Endothelial cell of umbilical vein (primary cell): ENCODE results near the gene ELOVL5. TPM values are rescaled to one million over a fixed set of nuclear protein-coding genes. Genes with fewer than 3 reads are reported as not detected.

Experiments used
- BruUV-seq: library from RNA; stranded (reverse); fragments of 400-500 nt; replicated peaks from 2 replicates; lab custom pipeline; 2021; lab: Mats Ljungman, UMichigan
- CTCF ChIA-PET: fragments of 300-600, 350-600 bp; sonication (Branson Sonifier 250); formaldehyde crosslinking; loops from one replicate; lab custom pipeline; 2021; ENCODE audit warnings: antibody characterized with exemption, inconsistent platforms; lab: Charles Lee
- POLR2A ChIA-PET: fragments of 300-600, 350-600 bp; sonication (Branson Sonifier 250); formaldehyde crosslinking; loops from one replicate; lab custom pipeline; 2021; ENCODE audit warnings: antibody characterized with exemption, inconsistent platforms; lab: Charles Lee
- DNase-seq: peaks from one replicate; pipeline ENCODE4 v3.0.0-alpha.2; 2011; ENCODE audit warnings: low read depth, low spot score
- FAIRE-seq: peaks from 2 replicates; lab custom pipeline; 2011; peaks lifted over from hg19 to GRCh38; lab: Jason Lieb, UNC
- H2AFZ ChIP-seq: 2 replicates; pipeline ENCODE4 v1.6.0; 2012; ENCODE audit warnings: low read depth, low read length, control low read depth, inconsistent platforms
- H3K27ac ChIP-seq: 2 replicates; pipeline ENCODE4 v1.5.1; 2011; ENCODE audit warnings: low read depth, mild to moderate bottlenecking, control low read depth, low read length, moderate library complexity; ENCODE audit not compliant: insufficient read depth
- H3K27me3 ChIP-seq, 2 experiments: 2 replicates each; pipeline versions ENCODE4 v1.6.0 to v1.6.1; 2011; ENCODE audit warnings: low read length in 2 of 2, mixed read lengths in 1 of 2; ENCODE audit not compliant: control insufficient read depth in 2 of 2, insufficient read depth in 2 of 2
- H3K36me3 ChIP-seq, 2 experiments: 2 replicates in 1 of 2; 3 replicates in 1 of 2; pipeline ENCODE4 v1.5.1; 2011; ENCODE audit warnings: low read length in 2 of 2, mild to moderate bottlenecking in 1 of 2, moderate library complexity in 1 of 2; ENCODE audit not compliant: control insufficient read depth in 2 of 2, insufficient read depth in 2 of 2; ENCODE audit errors: extremely low read depth in 1 of 2
- H3K4me1 ChIP-seq: 3 replicates; pipeline ENCODE4 v1.5.1; 2011; ENCODE audit warnings: mild to moderate bottlenecking, low read length; ENCODE audit not compliant: control insufficient read depth, insufficient read depth; ENCODE audit errors: extremely low read depth
- H3K4me2 ChIP-seq: 2 replicates; pipeline ENCODE4 v1.6.1; 2011; ENCODE audit warnings: low read length, control low read depth, mixed read lengths; ENCODE audit not compliant: insufficient read depth
- H3K4me3 ChIP-seq, 3 experiments: fragments of 200-600 bp in 1 of 3; sonication (generic), shearing (Covaris generic) in 1 of 3; replicated peaks in 1 of 3; 2 replicates each; pipeline ENCODE4 v1.5.1; 2011 to 2016; ENCODE audit warnings: control low read depth in 3 of 3, low read length in 3 of 3, mild to moderate bottlenecking in 2 of 3, inconsistent platforms in 1 of 3, low read depth in 1 of 3, moderate library complexity in 1 of 3; ENCODE audit not compliant: insufficient read depth in 1 of 3
- H3K79me2 ChIP-seq: 2 replicates; pipeline ENCODE4 v1.6.0; 2012; ENCODE audit warnings: low read length, inconsistent platforms; ENCODE audit not compliant: control insufficient read depth, insufficient read depth
- H3K9ac ChIP-seq: replicated peaks from 2 replicates; pipeline ENCODE3; 2011; ENCODE audit warnings: low read length, control low read depth; ENCODE audit not compliant: insufficient read depth; ENCODE audit errors: extremely low read depth
- H3K9me1 ChIP-seq: replicated peaks from 3 replicates; pipeline ENCODE4 v1.6.0; 2011; ENCODE audit warnings: mild to moderate bottlenecking, low read length; ENCODE audit not compliant: control insufficient read depth, insufficient read depth; ENCODE audit errors: extremely low read depth
- H3K9me3 ChIP-seq: replicated peaks from 2 replicates; pipeline ENCODE4 v1.5.1; 2012; ENCODE audit warnings: low read length, inconsistent platforms; ENCODE audit not compliant: control insufficient read depth, insufficient read depth
- H4K20me1 ChIP-seq: replicated peaks from 2 replicates; pipeline ENCODE3; 2011; ENCODE audit warnings: mild to moderate bottlenecking, low read length; ENCODE audit not compliant: control insufficient read depth, insufficient read depth; ENCODE audit errors: extremely low read depth
- CTCF ChIP-seq, 2 donors: IDR thresholded peaks; 1 replicate in 1 of 2; 2 replicates in 1 of 2; pipeline ENCODE4 v1.5.1; 2011; ENCODE audit warnings: low read length in 2 of 2, mild to moderate bottlenecking in 2 of 2, moderate library complexity in 2 of 2, control low read depth in 1 of 2, inconsistent platforms in 1 of 2, low read depth in 1 of 2; ENCODE audit not compliant: insufficient read depth in 1 of 2; ENCODE audit errors: extremely low read depth in 1 of 2
- EZH2 ChIP-seq: IDR thresholded peaks from 2 replicates; pipeline ENCODE4 v1.6.1; 2012; ENCODE audit warnings: borderline replicate concordance, low read depth, mild to moderate bottlenecking, moderate library complexity, low read length, inconsistent platforms; ENCODE audit not compliant: severe bottlenecking
- FOS ChIP-seq: IDR thresholded peaks from 2 replicates; pipeline ENCODE4 v1.6.1; 2011; ENCODE audit warnings: mild to moderate bottlenecking, low read length, moderate library complexity, borderline replicate concordance; ENCODE audit not compliant: insufficient read depth
- GATA2 ChIP-seq: IDR thresholded peaks from 2 replicates; pipeline ENCODE4 v1.7.0; 2011; ENCODE audit warnings: low read depth, mild to moderate bottlenecking, moderate library complexity, mixed read lengths, low read length; ENCODE audit not compliant: insufficient read length, insufficient read depth
- JUN ChIP-seq: IDR thresholded peaks from 2 replicates; pipeline ENCODE4 v1.6.1; 2011; ENCODE audit warnings: borderline replicate concordance, low read depth; ENCODE audit not compliant: insufficient read length, insufficient read depth
- MAX ChIP-seq: IDR thresholded peaks from 2 replicates; pipeline ENCODE4 v1.6.1; 2011; ENCODE audit not compliant: insufficient read depth, insufficient read length
- MYC ChIP-seq: IDR thresholded peaks from one replicate; pipeline ENCODE4 v1.6.1; 2011; ENCODE audit warnings: mild to moderate bottlenecking, low read depth, low read length
- POLR2A ChIP-seq: IDR thresholded peaks from 2 replicates; pipeline ENCODE4 v1.6.1; 2012; ENCODE audit warnings: low read depth, mild to moderate bottlenecking, control low read depth, low read length
- POLR2AphosphoS5 ChIP-seq: IDR thresholded peaks from 2 replicates; pipeline ENCODE4 v1.6.1; 2012; ENCODE audit warnings: low read depth, mild to moderate bottlenecking, control low read depth, low read length, moderate library complexity; ENCODE audit not compliant: insufficient read depth
- dilution Hi-C: fragments of 300-500 bp; cut with MboI; formaldehyde crosslinking; loops from one replicate; pipeline ENCODE4 v1.15.0; 2019; ENCODE audit warnings: low sequenced_read_pairs; ENCODE audit not compliant: extremely low pct_ligation_motif_present
- intact Hi-C: fragments of 100-400 bp; cut with micrococcal nuclease; formaldehyde crosslinking; loops from one replicate; pipeline ENCODE4 v1.10.0; 2022
- polyA plus RNA-seq, 4 experiments: library from polyadenylated mRNA; depleted of rRNA in 3 of 4; stranded (reverse) in 3 of 4; unstranded in 1 of 4; fragments of >200 nt; gene quantifications; 2 replicates each; pipeline versions ENCODE4 v1.2.1 to v1.2.3, GENCODE V29; 2011 to 2012; ENCODE audit warnings: missing spikeins in 1 of 4
- total RNA-seq: library from RNA; stranded (reverse); gene quantifications from 2 replicates; pipeline ENCODE4 v1.2.3, GENCODE V29; 2021

ELOVL5 gene
- total and polyA plus RNA-seq, 2 donors (not counting 3 experiments of a cell fraction or from before 2014, with no cell fraction given): 85.9 to 140 TPM

DNA sequence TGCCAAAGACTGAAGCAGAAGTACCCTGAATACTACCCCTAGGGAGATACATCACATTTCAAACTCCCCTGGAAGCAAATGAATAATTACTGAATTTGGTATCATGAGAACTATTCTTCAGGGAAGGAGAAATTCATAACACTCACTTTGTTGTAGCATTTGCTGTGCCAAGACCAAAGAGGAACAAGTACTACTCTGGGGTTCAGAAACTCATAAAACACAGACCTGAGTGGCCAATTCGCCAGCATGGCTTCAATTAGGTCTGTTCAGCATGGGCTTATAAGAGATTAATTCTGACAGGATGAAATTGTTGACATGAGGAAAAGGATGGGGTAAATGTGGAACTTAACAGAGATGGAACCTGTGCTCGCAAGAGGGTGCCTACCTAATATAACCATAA lies 6.5 kb downstream of the ELOVL5 start:
- Histone ChIP-seq H3K4me3 (no peak overlapping the region), H3K9me1 (no peaks in the 10 kb centered on the region), H4K20me1 (peaks cover 14% of the 10 kb centered on the region), H2AFZ (no peak overlapping the region), H3K4me2 (no peak overlapping the region), H3K79me2 (peaks cover 99% of the 10 kb centered on the region), H3K9ac (no peak overlapping the region), H3K36me3 (peaks cover 0 to under 1% of the 10 kb centered on the region in 2 experiments), H3K9me3 (no peaks in the 10 kb centered on the region), H3K4me1 (peaks cover 5% of the 10 kb centered on the region), H3K27ac (no peak overlapping the region), H3K27me3 (no peaks in the 10 kb centered on the region)
- intact Hi-C loops: loop anchor here (10.0 kb wide), 1 partner anchor 347 kb away; the partner anchor contains the start of gene GSTA4
- FAIRE-seq: no peak
- dilution Hi-C loops: no loop called here
- no TSS peak for BruUV-seq
- ChIA-PET CTCF (interaction anchor here (1.5 kb wide), 1 partner anchor 20 kb away, joined by 4 read pairs; no protein-coding TSS in a partner anchor), POLR2A (no interaction called here)
- no peak for DNase-seq
- TF ChIP-seq CTCF (IDR thresholded peaks at IDR 0.05; ENCODE audit: extremely low read depth in 1 of 2, insufficient read depth in 1 of 2, low read depth in 1 of 2, low read length in 2 of 2) (no peak), MAX (no peak), EZH2 (no peak), MYC (no peak), POLR2A (no peak)

GRCh38 chr6:53340536-53340935 lies 8.2 kb downstream of the ELOVL5 start:
- Histone ChIP-seq H3K4me2 (no peak overlapping the region), H3K9ac (no peak overlapping the region), H3K36me3 (peaks cover 3% of the 10 kb centered on the region in 2 experiments), H3K4me3 (no peak overlapping the region), H3K27me3 (no peaks in the 10 kb centered on the region), H3K4me1 (peaks cover 3% of the 10 kb centered on the region), H4K20me1 (peaks cover 13% of the 10 kb centered on the region), H3K79me2 (peaks cover 99% of the 10 kb centered on the region), H3K9me1 (no peaks in the 10 kb centered on the region), H2AFZ (no peak overlapping the region), H3K9me3 (no peaks in the 10 kb centered on the region), H3K27ac (no peak overlapping the region)
- ChIA-PET POLR2A (no interaction called here), CTCF (interaction anchor here (0.7 to 1.8 kb wide), 6 partner anchors 8 to 89 kb away, joined by 3 to 6 read pairs (median 4); partner anchors contain the start of gene ELOVL5)
- dilution Hi-C loops: no loop called here
- intact Hi-C loops: loop anchor here (10.0 kb wide), 1 partner anchor 346 kb away; the partner anchor contains the start of gene GSTA4
- FAIRE-seq (no peak), DNase-seq (no peak)
- TF ChIP-seq FOS: no peak
- no peak for TF ChIP-seq EZH2
- no peak for TF ChIP-seq JUN
- TF ChIP-seq MAX: no peak
- TF ChIP-seq CTCF (IDR thresholded peaks at IDR 0.05; ENCODE audit: extremely low read depth in 1 of 2, insufficient read depth in 1 of 2, low read depth in 1 of 2, low read length in 2 of 2): no peak
- TF ChIP-seq GATA2: no peak
- TF ChIP-seq POLR2A: no peak
- no peak for TF ChIP-seq MYC
- TF ChIP-seq POLR2AphosphoS5: no peak
- BruUV-seq: no TSS peak
